UCSD-AML1 (cell line): ENCODE measurements around the gene PLEKHM3.
"Not testable (repeated sequence)": the region's sequence is repeated elsewhere in the genome, so short reads cannot be mapped to it uniquely, and the experiment has no call there.

Source experiments
- DNase-seq: peaks from one replicate; lab custom pipeline; 2025; ENCODE audit not compliant: unreplicated experiment; lab: John Stamatoyannopoulos, UW

The PLEKHM3 gene

DNA sequence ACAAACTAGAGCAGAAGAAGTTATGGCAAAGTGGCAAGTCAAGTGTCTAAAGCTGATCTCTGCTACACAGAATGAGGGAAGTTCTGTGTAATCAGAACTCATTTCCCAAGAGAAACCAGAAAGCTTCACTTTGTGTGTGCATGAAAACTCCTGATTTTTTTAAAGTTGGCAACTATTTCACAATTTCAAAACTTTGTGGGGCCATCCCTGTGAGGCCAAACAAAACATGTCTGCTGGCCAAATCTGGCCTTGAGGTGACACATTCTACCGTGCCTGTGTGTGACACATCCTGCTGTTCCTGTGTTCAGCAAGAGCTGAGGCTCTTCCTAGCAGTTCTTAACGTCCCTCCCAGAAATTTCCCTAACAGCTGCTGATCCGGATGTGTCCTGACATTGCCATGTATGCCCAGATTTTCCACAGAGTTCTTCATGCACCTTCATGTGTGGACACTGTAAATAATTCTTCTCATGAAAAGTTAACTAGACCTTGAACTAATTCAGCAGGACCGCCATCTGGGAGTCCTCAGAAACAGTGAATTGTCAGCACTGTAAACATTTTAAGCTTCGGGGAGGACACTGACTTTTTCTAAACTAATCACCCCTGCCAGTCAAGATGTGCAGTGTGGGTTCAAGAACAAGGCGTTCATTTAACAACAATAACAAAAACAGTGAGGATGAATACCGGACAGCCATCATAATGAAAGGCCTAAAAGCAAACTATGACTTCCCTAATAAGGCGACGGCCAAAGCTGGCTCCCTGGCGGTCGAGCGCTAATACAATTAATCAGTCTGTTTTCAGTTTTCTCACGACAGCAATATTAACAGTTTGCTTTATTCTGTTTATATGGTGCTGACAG, 99.0 kb downstream of the PLEKHM3 start:
- DNase-seq: no peak

DNA sequence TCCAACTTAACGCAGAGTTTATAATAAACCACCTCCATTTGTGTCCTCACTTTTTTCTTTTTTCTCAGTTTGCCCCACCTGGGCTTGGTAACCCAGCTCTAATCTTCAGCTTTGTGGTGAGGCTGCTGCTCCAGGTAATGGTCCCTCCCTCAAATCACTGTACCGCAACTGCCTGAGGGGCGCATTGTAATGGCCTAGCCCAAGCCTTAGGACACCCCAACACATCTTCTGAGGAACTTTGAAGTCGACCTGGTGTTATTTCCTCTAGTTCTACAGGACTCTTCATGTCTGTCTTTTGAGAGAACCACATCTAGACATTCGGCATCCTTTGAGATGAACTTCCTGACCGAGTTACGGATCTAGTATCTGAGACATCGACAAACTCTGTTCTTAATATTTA, 99.7 kb downstream of the PLEKHM3 start:
- DNase-seq: no peak

GRCh38 chr2:207921606-207922005, 103.7 kb downstream of the PLEKHM3 start:
- no peak for DNase-seq

DNA sequence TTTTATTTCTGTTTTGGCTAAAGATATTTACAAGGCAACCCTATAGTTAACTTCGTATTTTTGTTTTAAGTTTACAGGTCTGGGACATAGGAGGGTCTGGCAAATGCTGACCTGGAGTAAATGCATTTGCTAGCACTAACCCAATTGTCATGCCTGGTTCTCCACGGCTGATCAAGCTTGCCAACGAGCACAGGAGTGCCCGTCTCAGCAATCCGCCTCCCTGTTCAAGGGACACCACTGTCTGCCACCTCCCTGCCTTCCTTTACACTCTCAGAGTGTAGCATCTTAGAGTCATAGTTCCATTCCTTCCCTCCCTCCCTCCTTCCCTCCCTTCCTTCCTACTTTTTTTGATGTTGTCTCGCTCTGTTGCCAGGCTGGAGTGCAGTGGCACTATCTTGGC, 104.6 kb downstream of the PLEKHM3 start:
- DNase-seq: no peak

DNA sequence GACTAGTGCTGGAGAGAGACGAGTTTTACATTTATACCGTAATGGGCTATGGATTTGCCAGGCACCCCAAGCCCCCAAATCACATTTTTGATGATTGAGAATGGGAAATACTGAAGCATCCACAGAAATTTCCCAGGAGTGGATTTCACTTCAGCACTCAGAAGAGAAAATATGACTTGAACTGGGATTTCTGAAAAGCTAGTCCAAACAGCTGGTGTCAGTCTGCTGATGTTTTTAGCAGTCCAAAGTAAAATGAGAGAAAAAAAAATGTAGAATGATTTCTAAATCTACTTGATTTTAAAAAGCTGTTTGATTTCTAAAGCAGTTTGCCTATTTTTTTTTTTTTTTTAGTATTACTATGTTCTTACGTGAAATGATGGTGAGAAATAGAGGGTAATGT, 105.0 kb downstream of the PLEKHM3 start:
- no peak for DNase-seq

GRCh38 chr2:207919164-207919919, 106.0 kb downstream of the PLEKHM3 start:
- no peak for DNase-seq

GRCh38 chr2:207914716-207915115, 110.6 kb downstream of the PLEKHM3 start:
- no peak for DNase-seq

GRCh38 chr2:207913772-207914358, 111.5 kb downstream of the PLEKHM3 start:
- no peak for DNase-seq

DNA sequence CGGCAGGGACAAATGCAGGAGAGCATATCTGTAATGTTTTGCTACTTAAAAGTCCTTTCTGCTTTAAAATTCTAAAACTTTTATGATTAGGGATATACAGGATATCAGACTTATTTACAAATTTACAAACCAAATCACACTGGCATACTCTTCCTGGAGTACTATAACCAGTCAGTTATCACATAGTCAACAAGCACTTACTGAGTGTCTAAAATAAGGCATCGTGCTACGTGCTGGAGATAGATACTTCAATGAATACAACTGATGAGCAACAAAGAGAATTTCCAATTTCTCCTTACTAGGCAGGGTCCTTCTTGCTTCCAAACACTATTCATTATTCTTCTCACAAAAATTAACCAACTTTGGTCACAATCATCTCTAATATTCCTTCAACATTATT, 113.5 kb downstream of the PLEKHM3 start:
- DNase-seq: no peak

DNA sequence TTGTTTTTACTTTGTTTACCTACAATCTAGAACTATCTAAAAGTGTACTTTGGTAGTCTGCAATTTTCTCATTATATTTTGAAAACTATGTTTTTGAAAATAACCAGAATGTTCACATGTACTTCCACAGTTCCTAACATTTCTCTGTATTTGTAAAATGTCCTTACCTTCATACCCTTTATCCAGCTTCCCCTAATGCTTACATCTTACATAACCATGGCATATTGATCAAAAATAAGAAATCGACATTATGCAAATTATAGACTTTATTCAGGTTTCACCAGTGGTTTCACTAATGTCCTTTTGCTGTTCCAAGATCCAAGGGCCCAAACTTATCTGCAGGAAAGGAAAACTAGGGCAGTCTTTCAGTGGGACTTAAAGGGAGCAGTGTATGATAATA, 114.1 kb downstream of the PLEKHM3 start:
- DNase-seq: no peak

- not testable (repeated sequence) for DNase-seq
These were observed 118.8 kb downstream of the PLEKHM3 start for GRCh38 chr2:207906495-207906894.

DNA sequence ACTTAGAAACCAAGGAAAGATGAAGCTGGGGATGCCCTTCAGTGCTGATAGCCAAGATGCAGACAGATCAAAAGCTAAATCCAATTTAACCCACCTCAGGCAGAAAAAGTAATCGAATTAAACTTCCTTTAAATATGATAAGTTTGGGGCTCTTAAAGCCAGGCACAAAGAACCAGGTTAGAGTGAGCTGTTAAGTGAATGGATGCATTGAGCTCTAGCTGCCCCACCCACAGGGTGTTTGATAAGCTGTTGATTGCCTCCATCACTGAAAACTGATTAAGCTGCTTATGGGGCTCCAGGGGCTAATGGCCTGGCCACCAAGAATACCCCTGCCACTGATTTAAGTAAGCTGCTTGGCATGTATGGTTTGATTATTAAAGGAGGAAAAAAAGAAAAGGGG, 119.8 kb downstream of the PLEKHM3 start:
- no peak for DNase-seq

DNA sequence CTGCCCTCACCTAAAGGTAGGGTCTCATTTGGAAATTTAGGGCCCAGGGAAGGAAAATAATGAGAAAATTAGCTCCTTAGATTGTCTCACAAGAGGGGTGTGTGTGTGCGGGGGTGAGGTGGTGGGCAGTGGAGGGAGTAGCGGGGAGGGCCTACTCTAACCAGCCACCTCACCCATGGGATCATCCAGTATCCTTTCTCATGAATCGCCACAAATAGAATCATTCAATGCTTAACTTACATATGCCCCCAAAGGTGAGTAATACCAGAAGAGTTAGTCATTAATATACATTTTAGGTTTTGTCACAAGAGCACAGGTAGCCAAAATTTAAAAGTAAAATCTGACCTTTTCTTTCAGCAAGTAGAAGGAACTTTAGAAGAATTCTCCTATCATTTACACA, 122.1 kb downstream of the PLEKHM3 start:
- no peak for DNase-seq

- no peak for DNase-seq
These were observed 122.5 kb downstream of the PLEKHM3 start for GRCh38 chr2:207902821-207903220.

DNA sequence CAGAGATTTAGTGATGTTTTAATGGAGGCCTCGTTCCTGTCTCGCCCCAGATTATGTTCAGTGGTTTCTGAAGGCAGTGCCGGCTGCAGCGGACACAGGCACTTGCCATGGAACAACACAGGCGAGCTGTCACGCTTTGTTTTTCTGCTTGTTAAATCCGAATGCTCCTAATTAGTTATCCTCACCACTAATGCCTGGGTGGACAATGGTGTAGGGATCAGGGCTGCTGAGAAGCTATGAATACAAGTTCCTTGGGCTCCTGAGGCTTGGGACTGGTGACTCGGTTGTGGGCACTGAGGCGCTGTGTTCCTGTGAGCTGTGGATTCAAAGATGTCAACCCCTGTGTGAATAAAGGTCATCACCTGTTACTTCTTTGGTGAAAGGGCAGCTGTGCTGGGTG, 123.5 kb downstream of the PLEKHM3 start:
- DNase-seq: no peak

DNA sequence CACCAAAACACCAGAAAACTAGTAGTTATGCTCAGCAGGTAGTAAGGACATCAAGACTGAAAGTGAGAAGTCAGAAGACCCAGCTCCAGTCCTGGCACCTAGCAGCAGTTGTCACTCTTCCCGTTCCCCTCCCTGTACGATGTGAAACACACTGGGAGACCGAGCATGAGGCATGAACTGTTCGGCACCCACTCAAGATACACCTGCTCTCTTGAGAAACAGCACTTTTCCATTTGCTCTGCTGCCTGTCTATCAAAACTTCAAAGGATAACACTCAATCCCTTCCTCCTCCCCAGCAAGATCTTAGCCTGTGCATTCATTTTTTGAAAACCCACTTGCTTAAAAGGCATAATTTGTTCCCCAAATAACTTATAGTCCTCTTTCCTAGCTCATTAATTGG, 123.9 kb downstream of the PLEKHM3 start:
- DNase-seq: no peak

- no peak for DNase-seq
These were observed 127.0 kb downstream of the PLEKHM3 start for GRCh38 chr2:207898354-207898695.

DNA sequence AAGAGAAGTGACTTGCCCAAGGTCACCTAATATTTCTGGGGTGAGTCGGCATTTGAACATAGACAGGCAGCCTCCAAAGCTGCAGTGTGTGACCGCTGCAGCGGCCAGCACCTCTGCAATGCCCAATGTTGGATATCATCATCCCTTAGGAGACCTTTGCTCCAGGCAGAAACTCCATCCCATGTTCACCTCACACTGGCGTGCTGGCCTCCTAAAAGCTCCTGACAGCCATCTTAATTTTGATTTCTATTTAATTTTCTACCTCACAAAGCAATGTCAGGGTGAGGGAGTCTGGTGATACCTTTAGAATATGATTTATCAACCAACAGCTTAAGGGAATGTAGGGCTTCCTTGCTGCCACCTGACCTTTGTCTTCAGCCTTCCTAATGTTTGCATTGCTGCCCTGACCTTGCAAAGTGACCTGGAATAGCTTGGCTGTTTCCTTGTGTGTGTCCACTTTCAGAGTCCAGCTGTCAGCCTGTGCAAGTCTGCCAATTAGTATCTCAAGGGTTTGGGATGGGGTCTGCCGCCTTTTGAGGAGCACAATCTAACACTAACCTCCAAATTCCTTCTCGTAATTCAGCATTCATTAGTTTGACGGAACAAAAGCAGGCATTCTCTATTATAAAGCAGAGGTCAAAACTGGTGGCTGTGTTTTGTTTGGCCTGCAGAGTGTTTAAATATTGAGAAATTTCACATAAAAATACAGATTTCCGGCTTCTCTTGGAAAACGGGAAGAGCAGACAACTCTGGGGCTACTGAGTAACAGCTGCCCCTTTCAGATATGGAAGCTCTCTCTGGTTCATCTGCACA, 127.6 kb downstream of the PLEKHM3 start:
- no peak for DNase-seq

GRCh38 chr2:207896525-207897285, 128.6 kb downstream of the PLEKHM3 start:
- no peak for DNase-seq

DNA sequence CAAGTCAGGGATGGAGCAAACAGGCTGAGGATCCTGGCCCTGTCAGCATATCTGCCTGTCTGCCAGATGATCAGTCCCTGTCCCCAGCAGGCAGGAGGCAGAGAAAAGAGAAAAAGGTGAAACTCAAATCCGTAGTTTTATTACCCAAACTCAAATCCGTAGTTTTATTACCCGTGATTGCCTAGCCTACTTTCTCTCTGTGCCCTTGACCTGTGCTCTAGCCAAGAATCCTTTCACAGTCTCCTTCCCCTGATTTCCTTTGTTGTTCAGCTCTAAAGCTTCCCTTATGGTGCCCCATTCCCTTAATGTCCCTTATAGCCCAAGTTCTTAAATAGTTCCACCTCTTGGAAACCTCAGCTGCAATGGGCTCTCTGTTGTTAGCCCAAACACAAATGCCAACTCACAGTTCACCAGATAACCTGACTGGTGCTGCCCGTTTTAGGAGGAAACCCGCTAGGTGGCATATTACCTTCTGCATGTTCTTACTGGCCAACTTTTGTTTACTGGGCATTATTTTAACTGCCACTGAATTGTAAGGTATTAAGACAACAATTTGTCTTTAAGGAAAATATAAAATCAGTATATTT, 130.0 kb downstream of the PLEKHM3 start:
- no peak for DNase-seq
